HEK293 (cell line): Measurements from ENCODE around the gene MRC2.

Experiments used
- BCL11B ChIP-seq: fragments of 450-650 bp; formaldehyde crosslinking; IDR thresholded peaks from 2 replicates; pipeline ENCODE4 v1.5.1; 2016; ENCODE audit warnings: low read depth, missing biosample characterization, missing genetic modification characterization
- EGR2 ChIP-seq: fragments of 450-650 bp; formaldehyde crosslinking; IDR thresholded peaks from 2 replicates; pipeline ENCODE4 v1.5.1; 2016; ENCODE audit warnings: low read depth, missing biosample characterization, missing genetic modification characterization
- FEZF1 ChIP-seq: fragments of 450-650 bp; formaldehyde crosslinking; IDR thresholded peaks from 2 replicates; pipeline ENCODE4 v1.5.1; 2016; ENCODE audit warnings: missing biosample characterization, missing genetic modification characterization
- GLI2 ChIP-seq: fragments of 450-650 bp; formaldehyde crosslinking; IDR thresholded peaks from 2 replicates; pipeline ENCODE4; 2017; ENCODE audit warnings: missing biosample characterization, missing genetic modification characterization, low read depth, borderline replicate concordance
- HOXD13 ChIP-seq: sonication (generic); formaldehyde crosslinking; IDR thresholded peaks from 2 replicates; pipeline ENCODE4 v1.8.0; 2022; ENCODE audit warnings: missing genetic modification reagents, borderline replicate concordance
- KLF8 ChIP-seq: fragments of 450-650 bp; formaldehyde crosslinking; IDR thresholded peaks from 2 replicates; pipeline ENCODE4 v1.5.1; 2016; ENCODE audit warnings: missing biosample characterization, missing genetic modification characterization
- PATZ1 ChIP-seq: fragments of 450-650 bp; formaldehyde crosslinking; IDR thresholded peaks from 2 replicates; pipeline ENCODE4 v1.5.1; 2016; ENCODE audit warnings: missing biosample characterization, missing genetic modification characterization
- PRDM10 ChIP-seq: fragments of 450-650 bp; formaldehyde crosslinking; IDR thresholded peaks from 2 replicates; pipeline ENCODE4 v1.5.1; 2016; ENCODE audit warnings: missing biosample characterization, missing genetic modification characterization
- REPIN1 ChIP-seq: fragments of 450-650 bp; formaldehyde crosslinking; IDR thresholded peaks from 2 replicates; pipeline ENCODE4 v1.5.1; 2017; ENCODE audit warnings: missing biosample characterization, missing genetic modification characterization, low read depth
- SCRT1 ChIP-seq: fragments of 450-650 bp; formaldehyde crosslinking; IDR thresholded peaks from 2 replicates; pipeline ENCODE4 v1.5.1; 2016; ENCODE audit warnings: missing biosample characterization, missing genetic modification characterization, borderline replicate concordance
- SP3 ChIP-seq: fragments of 450-650 bp; formaldehyde crosslinking; IDR thresholded peaks from 2 replicates; pipeline ENCODE4 v1.5.1; 2016; ENCODE audit warnings: missing biosample characterization, missing genetic modification characterization
- TCF7L2 ChIP-seq: IDR thresholded peaks from 2 replicates; pipeline ENCODE4 v1.6.1; 2011; ENCODE audit warnings: low read depth, mild to moderate bottlenecking, inconsistent platforms, low read length, moderate library complexity, borderline replicate concordance
- ZFP3 ChIP-seq: fragments of 450-650 bp; formaldehyde crosslinking; IDR thresholded peaks from 2 replicates; pipeline ENCODE4 v1.5.1; 2016; ENCODE audit warnings: low read depth, missing biosample characterization, missing genetic modification characterization
- ZNF155 ChIP-seq: fragments of 450-650 bp; formaldehyde crosslinking; IDR thresholded peaks from 2 replicates; pipeline ENCODE4 v1.5.1; 2016; ENCODE audit warnings: missing biosample characterization, missing genetic modification characterization
- ZNF19 ChIP-seq: fragments of 450-650 bp; formaldehyde crosslinking; IDR thresholded peaks from 2 replicates; pipeline ENCODE4; 2016; ENCODE audit warnings: missing biosample characterization, missing genetic modification characterization, low read depth
- ZNF274 ChIP-seq, 2 experiments: fragments of 200-500 bp in 1 of 2; fragments of 450-650 bp in 1 of 2; sonication (Bioruptor generic) in 1 of 2; formaldehyde crosslinking in 1 of 2; IDR thresholded peaks; 2 replicates each; pipeline versions ENCODE4 v1.5.1 to v1.6.1; 2014 to 2016; ENCODE audit warnings: borderline replicate concordance in 1 of 2, inconsistent platforms in 1 of 2, low read length in 1 of 2, missing biosample characterization in 1 of 2, missing genetic modification characterization in 1 of 2
- ZNF324 ChIP-seq: fragments of 450-650 bp; formaldehyde crosslinking; IDR thresholded peaks from 2 replicates; pipeline ENCODE4 v1.5.1; 2016; ENCODE audit warnings: missing biosample characterization, missing genetic modification characterization
- ZNF350 ChIP-seq: fragments of 450-650 bp; formaldehyde crosslinking; IDR thresholded peaks from 2 replicates; pipeline ENCODE4 v1.5.0; 2017; ENCODE audit warnings: missing biosample characterization, mild to moderate bottlenecking, missing genetic modification characterization
- ZNF362 ChIP-seq: fragments of 450-650 bp; formaldehyde crosslinking; IDR thresholded peaks from 2 replicates; pipeline ENCODE4 v1.5.1; 2016; ENCODE audit warnings: missing biosample characterization, missing genetic modification characterization
- ZNF404 ChIP-seq: fragments of 450-650 bp; formaldehyde crosslinking; IDR thresholded peaks from 2 replicates; pipeline ENCODE4 v1.5.1; 2017; ENCODE audit warnings: missing biosample characterization, missing genetic modification characterization
- ZNF530 ChIP-seq: fragments of 450-650 bp; formaldehyde crosslinking; IDR thresholded peaks from 2 replicates; pipeline ENCODE4 v1.5.1; 2016; ENCODE audit warnings: low read depth, missing biosample characterization, missing genetic modification characterization
- ZNF560 ChIP-seq: fragments of 450-650 bp; formaldehyde crosslinking; IDR thresholded peaks from 2 replicates; pipeline ENCODE4 v1.5.1; 2017; ENCODE audit warnings: missing biosample characterization, missing genetic modification characterization, borderline replicate concordance
- ZNF600 ChIP-seq: fragments of 450-650 bp; formaldehyde crosslinking; IDR thresholded peaks from 2 replicates; pipeline ENCODE4 v1.5.1; 2016; ENCODE audit warnings: missing biosample characterization, missing genetic modification characterization
- ZNF791 ChIP-seq: fragments of 450-650 bp; formaldehyde crosslinking; IDR thresholded peaks from 2 replicates; pipeline ENCODE4 v1.5.1; 2016; ENCODE audit warnings: missing biosample characterization, missing genetic modification characterization
- ZNF792 ChIP-seq: fragments of 450-650 bp; formaldehyde crosslinking; IDR thresholded peaks from 2 replicates; pipeline ENCODE4 v1.5.1; 2016; ENCODE audit warnings: missing biosample characterization, missing genetic modification characterization
- TF ChIP-seq, protein P1 (sequence below): fragments of 450-650 bp; formaldehyde crosslinking; IDR thresholded peaks from 2 replicates; pipeline ENCODE4 v1.5.1; 2016; ENCODE audit warnings: missing biosample characterization, missing genetic modification characterization
- TF ChIP-seq, protein P2 (sequence below): fragments of 450-650 bp; formaldehyde crosslinking; IDR thresholded peaks from 2 replicates; pipeline ENCODE4 v1.5.1; 2016; ENCODE audit warnings: missing biosample characterization, missing genetic modification characterization

The MRC2 gene

DNA sequence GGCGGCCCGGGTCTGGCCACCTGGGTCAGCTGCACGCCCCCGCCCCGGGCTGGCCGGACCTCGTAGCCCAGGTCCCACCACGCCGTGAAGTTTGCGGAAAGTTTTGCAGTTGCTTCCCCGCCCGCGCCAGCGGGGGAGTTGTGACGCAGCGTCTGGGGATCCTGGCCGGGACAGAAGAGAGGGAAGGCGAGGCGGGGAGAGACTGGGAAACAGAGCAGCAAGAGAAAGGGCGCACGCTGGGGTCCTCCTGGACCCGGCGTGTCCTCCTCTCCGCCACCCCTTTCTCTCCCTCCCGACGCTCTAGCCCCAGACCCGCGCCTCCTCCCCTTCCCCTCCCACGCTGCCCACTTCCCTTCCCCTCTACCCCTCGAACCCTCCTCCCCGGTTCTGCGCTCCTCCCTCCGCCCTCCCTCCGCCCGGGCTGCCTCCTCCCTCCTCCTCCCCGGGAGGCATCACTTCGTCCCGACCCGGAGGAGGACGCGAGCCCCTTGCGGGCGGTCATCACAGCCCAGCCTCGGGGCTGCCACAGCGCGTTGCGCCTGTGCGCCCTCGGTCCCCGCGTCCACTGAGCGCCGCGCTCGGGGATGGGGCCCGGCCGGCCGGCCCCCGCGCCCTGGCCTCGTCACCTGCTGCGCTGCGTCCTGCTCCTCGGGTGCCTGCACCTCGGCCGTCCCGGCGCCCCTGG lies at the start of gene MRC2 (continued):
- TF ChIP-seq PRDM10 (tag by site-specific recombination) (peak; percentile 97), BCL11B (tag by site-specific recombination) (no peak), EGR2 (tag by site-specific recombination) (peak; percentile 91), ZFP3 (tag by site-specific recombination) (no peak), ZNF155 (tag by site-specific recombination) (no peak), PATZ1 (tag by site-specific recombination) (peak; percentile 64), SCRT1 (no peak), ZNF324 (tag by site-specific recombination) (no peak), ZNF560 (tag by site-specific recombination) (no peak), ZNF530 (tag by site-specific recombination) (no peak), GLI2 (tag by site-specific recombination) (no peak), ZNF274 (IDR thresholded peaks at IDR 0.05; ENCODE audit: low read length) (no peak), ZNF274 (tag by site-specific recombination; IDR thresholded peaks at IDR 0.05; ENCODE audit: borderline replicate concordance) (no peak), FEZF1 (tag by site-specific recombination) (no peak), KLF8 (tag by site-specific recombination) (peak; percentile 61; the same call in 1 of the 2 replicates), SP3 (tag by site-specific recombination) (peak; percentile 94), ZNF791 (tag by site-specific recombination) (no peak), ZNF600 (tag by site-specific recombination) (peak; percentile 82), HOXD13 (CRISPR knock-in tag) (no peak), ZNF404 (tag by site-specific recombination) (no peak), ZNF19 (no peak), ZNF362 (tag by site-specific recombination) (no peak), ZNF792 (tag by site-specific recombination) (peak; percentile 42; the same call in 1 of the 2 replicates), TCF7L2 (no peak), ZNF350 (tag by site-specific recombination) (no peak), REPIN1 (tag by site-specific recombination) (no peak)
- TF ChIP-seq, protein P1, sequence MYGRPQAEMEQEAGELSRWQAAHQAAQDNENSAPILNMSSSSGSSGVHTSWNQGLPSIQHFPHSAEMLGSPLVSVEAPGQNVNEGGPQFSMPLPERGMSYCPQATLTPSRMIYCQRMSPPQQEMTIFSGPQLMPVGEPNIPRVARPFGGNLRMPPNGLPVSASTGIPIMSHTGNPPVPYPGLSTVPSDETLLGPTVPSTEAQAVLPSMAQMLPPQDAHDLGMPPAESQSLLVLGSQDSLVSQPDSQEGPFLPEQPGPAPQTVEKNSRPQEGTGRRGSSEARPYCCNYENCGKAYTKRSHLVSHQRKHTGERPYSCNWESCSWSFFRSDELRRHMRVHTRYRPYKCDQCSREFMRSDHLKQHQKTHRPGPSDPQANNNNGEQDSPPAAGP (tag by site-specific recombination) = no peak; the same call in 1 of the 2 replicates
- TF ChIP-seq, protein P2, sequence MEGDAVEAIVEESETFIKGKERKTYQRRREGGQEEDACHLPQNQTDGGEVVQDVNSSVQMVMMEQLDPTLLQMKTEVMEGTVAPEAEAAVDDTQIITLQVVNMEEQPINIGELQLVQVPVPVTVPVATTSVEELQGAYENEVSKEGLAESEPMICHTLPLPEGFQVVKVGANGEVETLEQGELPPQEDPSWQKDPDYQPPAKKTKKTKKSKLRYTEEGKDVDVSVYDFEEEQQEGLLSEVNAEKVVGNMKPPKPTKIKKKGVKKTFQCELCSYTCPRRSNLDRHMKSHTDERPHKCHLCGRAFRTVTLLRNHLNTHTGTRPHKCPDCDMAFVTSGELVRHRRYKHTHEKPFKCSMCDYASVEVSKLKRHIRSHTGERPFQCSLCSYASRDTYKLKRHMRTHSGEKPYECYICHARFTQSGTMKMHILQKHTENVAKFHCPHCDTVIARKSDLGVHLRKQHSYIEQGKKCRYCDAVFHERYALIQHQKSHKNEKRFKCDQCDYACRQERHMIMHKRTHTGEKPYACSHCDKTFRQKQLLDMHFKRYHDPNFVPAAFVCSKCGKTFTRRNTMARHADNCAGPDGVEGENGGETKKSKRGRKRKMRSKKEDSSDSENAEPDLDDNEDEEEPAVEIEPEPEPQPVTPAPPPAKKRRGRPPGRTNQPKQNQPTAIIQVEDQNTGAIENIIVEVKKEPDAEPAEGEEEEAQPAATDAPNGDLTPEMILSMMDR = peak; percentile 35; the same call in 1 of the 2 replicates
